ENCODE measurements around the gene SH3PXD2A. TPM values are rescaled to one million over a fixed set of nuclear protein-coding genes. Genes with fewer than 3 reads are reported as not detected.

Gene SH3PXD2A
- total RNA-seq, 1 donor: 58.3 TPM

DNA sequence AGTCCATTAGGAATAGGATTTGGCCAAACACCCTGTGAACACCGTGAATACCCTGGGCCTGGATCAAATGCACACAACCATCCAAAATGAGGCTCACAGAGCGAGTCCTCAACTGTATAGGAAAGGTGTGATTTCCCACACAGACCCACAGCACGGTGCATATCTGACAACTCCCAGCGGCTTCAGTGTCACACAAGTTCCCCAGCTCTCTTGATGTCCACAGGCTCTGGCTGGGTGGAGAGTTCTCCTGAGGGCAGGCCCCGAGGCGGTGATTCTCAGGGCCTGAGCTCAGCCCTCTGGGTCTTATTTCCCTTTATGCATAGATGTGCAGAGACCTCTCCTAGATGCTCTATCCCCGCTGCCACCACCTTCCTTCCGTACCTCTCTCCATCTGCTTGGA lies 64.1 kb downstream of the SH3PXD2A start:
- no peak overlapping the region for H3K4me3 ChIP-seq (ENCODE audit: low read depth, low read length)
- DNase-seq (ENCODE audit: low read depth): no peak
- TF ChIP-seq, protein P1, sequence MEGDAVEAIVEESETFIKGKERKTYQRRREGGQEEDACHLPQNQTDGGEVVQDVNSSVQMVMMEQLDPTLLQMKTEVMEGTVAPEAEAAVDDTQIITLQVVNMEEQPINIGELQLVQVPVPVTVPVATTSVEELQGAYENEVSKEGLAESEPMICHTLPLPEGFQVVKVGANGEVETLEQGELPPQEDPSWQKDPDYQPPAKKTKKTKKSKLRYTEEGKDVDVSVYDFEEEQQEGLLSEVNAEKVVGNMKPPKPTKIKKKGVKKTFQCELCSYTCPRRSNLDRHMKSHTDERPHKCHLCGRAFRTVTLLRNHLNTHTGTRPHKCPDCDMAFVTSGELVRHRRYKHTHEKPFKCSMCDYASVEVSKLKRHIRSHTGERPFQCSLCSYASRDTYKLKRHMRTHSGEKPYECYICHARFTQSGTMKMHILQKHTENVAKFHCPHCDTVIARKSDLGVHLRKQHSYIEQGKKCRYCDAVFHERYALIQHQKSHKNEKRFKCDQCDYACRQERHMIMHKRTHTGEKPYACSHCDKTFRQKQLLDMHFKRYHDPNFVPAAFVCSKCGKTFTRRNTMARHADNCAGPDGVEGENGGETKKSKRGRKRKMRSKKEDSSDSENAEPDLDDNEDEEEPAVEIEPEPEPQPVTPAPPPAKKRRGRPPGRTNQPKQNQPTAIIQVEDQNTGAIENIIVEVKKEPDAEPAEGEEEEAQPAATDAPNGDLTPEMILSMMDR (IDR thresholded peaks at IDR 0.05; ENCODE audit: insufficient read depth, low read depth, low read length): no peak

DNA sequence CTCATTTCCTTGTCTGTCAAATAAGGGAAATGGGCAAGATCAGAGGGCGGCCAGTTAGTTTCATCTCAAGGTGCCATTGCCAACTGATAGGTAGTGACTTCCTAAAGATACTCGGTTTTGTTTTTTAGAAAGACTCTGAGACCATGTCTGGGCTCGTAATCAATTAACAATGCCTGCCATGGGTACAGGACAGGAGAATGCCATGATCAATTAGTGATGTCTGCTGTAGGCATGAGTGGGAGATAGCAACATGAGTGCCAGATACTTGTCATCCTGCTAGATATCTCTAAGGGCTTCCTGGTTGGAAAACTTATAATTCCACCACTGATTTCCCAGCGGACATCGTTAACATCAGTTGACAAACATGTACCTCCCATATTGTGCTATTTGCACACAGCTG lies 64.8 kb downstream of the SH3PXD2A start:
- no peak overlapping the region for H3K4me3 ChIP-seq (ENCODE audit: low read depth, low read length)
- DNase-seq (ENCODE audit: low read depth): no peak
- TF ChIP-seq, protein P1 (IDR thresholded peaks at IDR 0.05; ENCODE audit: insufficient read depth, low read depth, low read length): no peak

DNA sequence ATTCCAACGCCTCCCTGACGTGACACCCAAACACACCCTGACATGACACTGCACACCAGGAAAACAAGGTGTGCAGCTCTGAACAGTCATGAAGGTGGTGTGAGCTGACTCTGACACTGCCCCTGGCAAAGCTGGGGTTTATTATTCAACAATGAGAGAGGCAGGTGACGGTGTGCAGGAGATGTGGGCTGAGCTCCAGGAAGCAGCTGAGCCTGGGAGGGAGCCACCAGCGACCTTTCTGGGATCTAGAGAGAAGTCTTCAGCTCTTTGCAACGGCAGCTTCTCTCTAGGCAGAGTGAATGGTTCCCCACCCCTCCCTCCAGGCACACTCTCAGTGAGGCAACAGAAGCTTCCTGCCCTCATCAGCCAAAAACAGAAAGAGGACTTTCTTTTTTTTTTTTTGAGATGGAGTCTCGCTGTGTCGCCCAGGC lies 65.6 kb downstream of the SH3PXD2A start:
- DNase-seq (ENCODE audit: low read depth): no peak
- TF ChIP-seq, protein P1 (IDR thresholded peaks at IDR 0.05; ENCODE audit: insufficient read depth, low read depth, low read length): no peak
- no peak overlapping the region for H3K4me3 ChIP-seq (ENCODE audit: low read depth, low read length)

GRCh38 chr10:103789161-103789560 lies 66.2 kb downstream of the SH3PXD2A start:
- TF ChIP-seq, protein P1 (IDR thresholded peaks at IDR 0.05; ENCODE audit: insufficient read depth, low read depth, low read length): no peak
- no peak for DNase-seq (ENCODE audit: low read depth)
- no peak overlapping the region for H3K4me3 ChIP-seq (ENCODE audit: low read depth, low read length)

GRCh38 chr10:103787331-103787730 lies 68.0 kb downstream of the SH3PXD2A start:
- TF ChIP-seq, protein P1 (IDR thresholded peaks at IDR 0.05; ENCODE audit: insufficient read depth, low read depth, low read length): no peak
- DNase-seq (ENCODE audit: low read depth): no peak

DNA sequence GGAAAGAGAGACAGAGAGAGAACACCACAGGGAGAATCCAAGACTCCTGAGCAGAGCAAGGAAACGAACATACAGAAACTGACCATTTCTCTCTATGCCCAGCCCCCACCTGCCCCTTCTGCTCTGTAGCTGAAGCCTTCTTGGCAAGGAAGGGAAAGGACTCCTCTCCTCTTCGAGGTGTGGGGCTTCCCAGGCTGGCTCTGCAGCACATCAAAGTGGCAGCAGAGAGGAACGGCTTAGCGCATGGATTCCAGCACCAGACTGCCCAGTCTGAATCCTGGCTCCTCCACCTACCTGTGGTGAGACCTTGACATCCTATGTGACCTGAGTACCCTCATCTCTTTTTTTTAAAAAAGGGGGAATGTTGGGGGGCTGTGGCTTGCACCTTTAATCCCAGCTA lies 69.4 kb downstream of the SH3PXD2A start:
- no peak for DNase-seq (ENCODE audit: low read depth)
- no peak overlapping the region for H3K4me3 ChIP-seq (ENCODE audit: low read depth, low read length)
- TF ChIP-seq, protein P1 (IDR thresholded peaks at IDR 0.05; ENCODE audit: insufficient read depth, low read depth, low read length): no peak

More at GRCh38 chr10:103787331-103787730, 68.0 kb downstream of the SH3PXD2A start:
- no peak overlapping the region for H3K4me3 ChIP-seq (ENCODE audit: low read depth, low read length)

DNA sequence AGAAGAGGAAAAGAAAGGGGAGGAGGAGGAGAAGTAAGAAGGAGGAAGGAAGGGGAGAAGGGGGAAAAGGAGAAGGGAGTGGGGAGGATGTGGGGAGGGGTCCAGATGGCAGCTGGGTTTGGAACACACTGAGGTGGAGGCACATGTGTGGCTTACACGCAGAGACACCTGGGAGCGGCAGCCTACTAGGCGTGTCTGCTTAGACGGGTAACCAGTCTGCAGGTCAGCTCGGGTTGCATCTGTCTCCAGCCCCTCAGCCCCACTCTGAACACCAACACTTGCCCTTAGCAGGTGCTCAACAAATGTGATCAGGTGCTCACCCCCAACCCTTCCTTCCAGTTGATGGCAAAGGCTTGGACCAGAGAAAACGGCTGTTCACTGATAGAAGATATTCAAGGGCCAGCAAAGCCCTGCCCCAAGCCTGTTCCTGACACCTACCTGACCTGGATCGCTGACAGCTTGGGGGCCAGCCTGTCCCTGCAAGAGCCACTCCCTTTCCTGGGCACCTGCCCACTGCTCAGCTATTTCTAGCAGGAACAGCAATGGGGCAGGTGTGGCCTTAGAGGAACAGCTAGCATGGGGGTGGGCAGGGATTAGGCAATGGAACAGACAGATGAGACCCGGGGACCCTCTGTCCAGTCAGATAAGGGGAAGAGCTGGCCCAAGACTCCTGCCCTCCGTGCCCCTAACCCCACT lies 70.5 kb downstream of the SH3PXD2A start:
- DNase-seq (ENCODE audit: low read depth): no peak
- TF ChIP-seq, protein P1 (IDR thresholded peaks at IDR 0.05; ENCODE audit: insufficient read depth, low read depth, low read length): no peak
- no peak overlapping the region for H3K4me3 ChIP-seq (ENCODE audit: low read depth, low read length)

Measured in fibroblast of villous mesenchyme (primary cell).